Activated T-helper 1 cell treated with anti-CD3 and anti-CD28 coated beads, Interleukin-12 subunit alpha, Interleukin-12 subunit beta, Interleukin-2, Interleukin-4 antibody, amounts not matched to agents 30 ng/mL and 10 ng/mL and 1 ng/mL, durations not matched to agents 14 hours and 24 hours and 36 hours (primary cell): ENCODE results near the gene FGF10. TPM values are rescaled to one million over a fixed set of nuclear protein-coding genes. Genes with fewer than 3 reads are reported as not detected.

ENCODE experiments used
- DNase-seq: peaks from one replicate; pipeline ENCODE4 v3.0.0; 2021; ENCODE audit warnings: low spot score
- H3K27ac Mint-ChIP-seq: one replicate; pipeline ENCODE4 v1.8.0; 2021; ENCODE audit warnings: mild to moderate bottlenecking, mixed read lengths
- H3K27me3 Mint-ChIP-seq: one replicate; pipeline ENCODE4 v1.8.0; 2022; ENCODE audit warnings: mild to moderate bottlenecking, moderate library complexity, mixed read lengths; ENCODE audit not compliant: insufficient read depth
- H3K36me3 Mint-ChIP-seq: one replicate; pipeline ENCODE4 v1.8.0; 2021; ENCODE audit warnings: low read depth, mixed read lengths
- H3K4me1 Mint-ChIP-seq: one replicate; pipeline ENCODE4 v1.8.0; 2021; ENCODE audit warnings: low read depth, mixed read lengths
- H3K4me3 Mint-ChIP-seq: one replicate; pipeline ENCODE4 v1.8.0; 2021; ENCODE audit warnings: mild to moderate bottlenecking, moderate library complexity, mixed read lengths
- H3K9me3 Mint-ChIP-seq: one replicate; pipeline ENCODE4 v1.8.0; 2021; ENCODE audit warnings: mixed read lengths
- intact Hi-C: fragments of 100-400 bp; cut with micrococcal nuclease; formaldehyde crosslinking; loops from one replicate; pipeline ENCODE4 v1.15.1; 2024
- total RNA-seq: library from RNA; stranded (reverse); gene quantifications from 2 replicates; pipeline ENCODE4 v1.2.3, GENCODE V29; 2022

FGF10 gene
- total RNA-seq, 1 donor from 2014 or later, result not detected

GRCh38 chr5:44275329-44275728 lies 113.9 kb downstream of the FGF10 start:
- Mint-ChIP-seq H3K36me3 (no peaks in the 10 kb centered on the region), H3K4me3 (no peak overlapping the region), H3K9me3 (no peaks in the 10 kb centered on the region), H3K27ac (no peak overlapping the region), H3K4me1 (no peaks in the 10 kb centered on the region), H3K27me3 (no peaks in the 10 kb centered on the region)
- intact Hi-C loops, result no loop called here
- no peak for DNase-seq

DNA sequence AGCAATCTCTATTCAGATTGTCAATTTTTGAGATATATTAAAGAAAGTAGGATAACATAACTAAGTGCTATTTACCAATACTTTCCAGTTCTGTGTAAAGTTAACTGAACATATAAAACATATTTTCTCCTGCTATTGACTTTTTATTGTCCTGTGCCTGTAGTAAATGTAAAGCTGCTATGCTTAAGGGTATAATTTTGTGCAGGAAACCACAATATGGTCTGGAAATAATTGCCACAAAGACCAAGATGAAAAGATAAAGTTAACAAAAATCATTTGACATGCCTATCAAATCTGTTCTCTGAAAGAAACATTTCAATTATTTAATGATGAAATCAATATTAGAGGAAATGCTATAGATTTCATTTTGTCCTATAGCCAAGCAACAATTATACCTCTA lies 121.3 kb downstream of the FGF10 start:
- H3K27ac Mint-ChIP-seq, result no peak overlapping the region
- intact Hi-C loops, result no loop called here

GRCh38 chr5:44266882-44267576 lies 122.2 kb downstream of the FGF10 start:
- Mint-ChIP-seq H3K4me1 (no peaks in the 10 kb centered on the region), H3K36me3 (no peaks in the 10 kb centered on the region), H3K27me3 (no peaks in the 10 kb centered on the region), H3K27ac (no peak overlapping the region), H3K9me3 (no peaks in the 10 kb centered on the region), H3K4me3 (no peak overlapping the region)
- DNase-seq, result no peak
- intact Hi-C loops, result no loop called here

More for the DNA sequence above, 121.3 kb downstream of the FGF10 start:
- no peak overlapping the region for H3K4me3 Mint-ChIP-seq
- no peaks in the 10 kb centered on the region for H3K36me3 Mint-ChIP-seq
- no peaks in the 10 kb centered on the region for H3K27me3 Mint-ChIP-seq
- no peak for DNase-seq
- no peaks in the 10 kb centered on the region for H3K9me3 Mint-ChIP-seq
- H3K4me1 Mint-ChIP-seq, result no peaks in the 10 kb centered on the region

- H3K4me3 Mint-ChIP-seq, result no peak overlapping the region
- H3K4me1 Mint-ChIP-seq, result no peaks in the 10 kb centered on the region
- no peaks in the 10 kb centered on the region for H3K9me3 Mint-ChIP-seq
- DNase-seq, result no peak
- no peaks in the 10 kb centered on the region for H3K27me3 Mint-ChIP-seq
- intact Hi-C loops, result no loop called here
- H3K36me3 Mint-ChIP-seq, result no peaks in the 10 kb centered on the region
- H3K27ac Mint-ChIP-seq, result no peak overlapping the region
Measured at GRCh38 chr5:44265713-44266112, 123.5 kb downstream of the FGF10 start.

- H3K9me3 Mint-ChIP-seq, result no peaks in the 10 kb centered on the region
- DNase-seq, result no peak
- intact Hi-C loops, result no loop called here
- H3K27me3 Mint-ChIP-seq, result no peaks in the 10 kb centered on the region
- no peak overlapping the region for H3K4me3 Mint-ChIP-seq
- H3K4me1 Mint-ChIP-seq, result no peaks in the 10 kb centered on the region
- H3K36me3 Mint-ChIP-seq, result no peaks in the 10 kb centered on the region
- H3K27ac Mint-ChIP-seq, result no peak overlapping the region
Measured at GRCh38 chr5:44260793-44261192, 128.4 kb downstream of the FGF10 start.

DNA sequence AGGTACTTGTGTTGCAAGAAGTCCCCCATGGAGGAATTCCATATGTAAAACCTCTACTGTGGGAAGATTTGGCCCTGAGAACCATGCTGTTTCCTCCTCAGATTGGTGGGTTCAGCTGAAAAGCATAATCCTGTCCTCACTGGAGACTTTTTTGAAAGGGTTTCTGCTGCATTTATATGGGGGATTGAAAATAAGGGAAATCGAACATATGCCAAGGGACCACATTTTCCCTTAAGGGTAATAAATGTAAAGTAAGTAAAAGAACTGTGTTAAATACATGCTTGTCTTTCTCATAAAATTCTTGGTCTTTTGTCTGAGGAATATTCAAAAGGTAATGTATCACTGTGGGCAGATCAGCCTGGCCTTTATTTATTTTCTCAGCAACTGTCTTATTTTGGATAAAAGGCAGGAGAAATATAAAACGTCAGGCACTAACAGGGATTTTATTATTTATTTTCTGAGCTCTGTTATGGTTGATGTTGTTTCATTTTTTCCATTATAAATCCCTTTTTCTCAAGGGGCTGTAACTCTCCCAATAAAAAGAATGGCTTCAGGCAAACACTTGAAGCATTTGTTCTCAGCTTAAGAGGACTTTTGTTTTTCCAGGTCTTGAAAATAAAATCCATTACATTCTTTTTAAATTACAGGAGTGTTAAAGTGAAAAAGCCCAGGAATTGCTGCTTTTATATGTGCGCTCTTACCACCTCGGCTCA lies 131.4 kb downstream of the FGF10 start:
- Mint-ChIP-seq H3K4me1 (no peaks in the 10 kb centered on the region), H3K27me3 (no peaks in the 10 kb centered on the region), H3K9me3 (no peaks in the 10 kb centered on the region), H3K36me3 (no peaks in the 10 kb centered on the region), H3K4me3 (no peak overlapping the region), H3K27ac (no peak overlapping the region)
- no peak for DNase-seq
- intact Hi-C loops, result no loop called here

GRCh38 chr5:44257221-44257620 lies 132.0 kb downstream of the FGF10 start:
- Mint-ChIP-seq H3K36me3 (no peaks in the 10 kb centered on the region), H3K27ac (no peak overlapping the region), H3K27me3 (no peaks in the 10 kb centered on the region), H3K4me3 (no peak overlapping the region), H3K9me3 (no peaks in the 10 kb centered on the region), H3K4me1 (no peaks in the 10 kb centered on the region)
- intact Hi-C loops, result no loop called here
- DNase-seq, result no peak
